ENCODE results near the gene TMEM31.

TMEM31 gene, protein sequence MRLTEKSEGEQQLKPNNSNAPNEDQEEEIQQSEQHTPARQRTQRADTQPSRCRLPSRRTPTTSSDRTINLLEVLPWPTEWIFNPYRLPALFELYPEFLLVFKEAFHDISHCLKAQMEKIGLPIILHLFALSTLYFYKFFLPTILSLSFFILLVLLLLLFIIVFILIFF

DNA sequence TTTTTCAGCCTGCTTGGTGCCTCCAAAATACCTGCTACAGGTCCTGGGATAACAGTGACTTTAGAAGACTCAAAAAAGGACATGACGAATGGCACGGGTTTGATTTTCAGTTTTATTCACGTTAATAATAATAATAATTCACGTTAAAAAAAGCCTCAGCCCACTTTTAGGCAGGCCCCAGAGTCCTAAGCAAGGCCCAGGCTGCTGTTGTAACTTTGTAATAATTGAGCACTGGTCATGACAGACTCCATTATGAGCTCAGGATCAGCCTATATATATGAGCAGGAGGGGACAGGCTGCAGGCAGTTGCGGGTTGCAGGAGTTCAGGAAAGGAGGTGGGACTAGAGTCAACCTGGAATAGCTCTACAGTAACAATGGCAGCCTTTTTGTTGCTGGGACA lies at the start of gene TMEM31:
TMEM31 (plus strand) TSS at position 301 of the 400 bp plus-strand sequence. CDS start 1,350 bp downstream, outside the sequence.
- Mint-ChIP-seq H3K4me1 (ENCODE audit: low read depth) (no peaks in the 10 kb centered on the region), H3K27ac (no peak within 1 kb of the TSS), H3K27me3 (no peaks in the 10 kb centered on the region), H3K9me3 (ENCODE audit: low read depth) (no peaks in the 10 kb centered on the region), H3K36me3 (no peaks in the 10 kb centered on the region), H3K4me3 (no peak within 1 kb of the TSS)

DNA sequence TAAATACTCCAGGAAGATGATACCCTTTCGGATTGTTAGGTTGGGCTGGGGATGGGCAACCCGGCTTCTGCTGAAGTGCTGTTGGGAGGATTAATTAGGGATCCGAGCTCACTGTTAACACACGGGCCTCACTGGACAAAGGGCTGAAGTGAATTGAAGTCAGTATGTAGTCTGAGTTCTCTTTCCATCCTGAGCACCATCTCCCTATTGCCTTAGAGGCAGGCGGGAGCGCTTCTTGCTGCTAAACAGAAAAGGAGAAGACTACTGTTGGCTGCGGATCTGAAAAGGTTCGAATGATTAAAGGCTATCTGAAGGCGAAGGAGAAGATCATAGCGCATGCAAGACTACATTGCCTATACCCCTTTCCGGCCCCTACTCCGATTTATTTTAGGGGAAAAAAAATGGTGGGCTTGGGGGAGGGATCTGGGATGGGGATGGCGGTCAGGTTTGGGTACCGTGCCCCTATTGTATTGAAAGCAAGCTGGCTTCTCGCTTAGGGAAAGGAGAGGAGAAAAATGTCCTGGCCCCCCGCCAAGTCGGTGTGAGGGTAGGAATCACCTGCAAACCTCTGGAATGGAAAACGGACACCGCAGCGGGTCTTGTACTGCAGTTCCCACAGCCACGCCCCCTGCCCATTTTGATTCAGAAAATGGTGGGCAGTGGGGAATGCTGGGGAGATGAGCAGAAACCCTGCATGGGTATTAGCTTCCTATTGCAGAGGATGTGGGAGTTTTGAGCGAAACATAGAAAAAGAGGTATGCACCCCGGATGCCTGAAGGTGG lies 46.5 kb upstream of the TMEM31 start:
- H3K4me1 Mint-ChIP-seq (ENCODE audit: low read depth) = peaks cover 2% of the 10 kb centered on the region

DNA sequence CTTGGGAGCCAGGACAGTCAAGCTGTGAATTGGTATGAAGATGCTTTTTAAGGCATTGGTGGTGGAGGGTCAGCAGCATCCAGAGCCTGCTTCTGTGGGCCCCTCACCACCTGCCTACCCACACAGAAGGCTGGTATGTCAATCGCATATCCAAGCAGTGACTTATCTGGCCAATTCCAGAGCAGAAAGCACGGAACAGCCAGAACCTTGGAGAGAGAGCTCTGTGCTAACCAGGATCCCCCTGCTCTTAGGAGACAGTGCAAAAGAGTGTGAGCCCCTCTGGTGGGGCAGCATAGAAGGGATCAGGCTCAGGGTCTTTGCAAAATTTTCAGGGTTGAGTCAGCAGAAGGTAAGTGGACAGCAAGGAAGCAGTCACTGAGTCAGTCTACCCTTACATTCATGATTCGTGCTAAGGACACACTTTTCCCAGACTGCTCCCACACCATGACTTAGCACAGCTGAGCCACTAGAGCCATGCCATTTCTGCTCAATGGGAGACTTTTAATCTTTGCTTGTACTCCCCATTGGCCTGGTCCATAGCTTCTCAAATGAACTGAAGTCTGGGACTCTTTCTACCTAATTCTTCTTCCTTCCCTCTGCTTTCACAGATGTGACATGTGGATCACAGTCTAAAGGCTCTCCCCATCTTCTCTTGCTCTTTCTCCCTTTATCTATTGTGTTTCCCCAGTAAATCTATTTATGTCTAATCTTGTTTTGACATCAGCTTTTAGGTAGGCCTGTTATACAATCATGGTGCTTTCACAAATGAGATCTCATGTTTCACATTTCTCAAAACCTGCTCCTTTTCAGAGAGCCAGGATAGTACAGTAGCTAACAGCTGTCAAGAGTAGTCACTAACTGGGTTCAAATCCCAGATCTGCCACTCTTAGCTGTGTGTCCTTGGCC lies 44.3 kb upstream of the TMEM31 start:
- peaks cover 2% of the 10 kb centered on the region for H3K27me3 Mint-ChIP-seq
- H3K4me1 Mint-ChIP-seq (ENCODE audit: low read depth) = peaks cover 2% of the 10 kb centered on the region
- no peaks in the 10 kb centered on the region for H3K36me3 Mint-ChIP-seq
- no peak overlapping the region for H3K27ac Mint-ChIP-seq
- H3K9me3 Mint-ChIP-seq (ENCODE audit: low read depth) = no peaks in the 10 kb centered on the region
- no peak overlapping the region for H3K4me3 Mint-ChIP-seq

More for the DNA sequence above, 46.5 kb upstream of the TMEM31 start:
- no peaks in the 10 kb centered on the region for H3K9me3 Mint-ChIP-seq (ENCODE audit: low read depth)
- H3K36me3 Mint-ChIP-seq = no peaks in the 10 kb centered on the region
- no peak overlapping the region for H3K4me3 Mint-ChIP-seq
- peaks cover 2% of the 10 kb centered on the region for H3K27me3 Mint-ChIP-seq
- no peak overlapping the region for H3K27ac Mint-ChIP-seq

DNA sequence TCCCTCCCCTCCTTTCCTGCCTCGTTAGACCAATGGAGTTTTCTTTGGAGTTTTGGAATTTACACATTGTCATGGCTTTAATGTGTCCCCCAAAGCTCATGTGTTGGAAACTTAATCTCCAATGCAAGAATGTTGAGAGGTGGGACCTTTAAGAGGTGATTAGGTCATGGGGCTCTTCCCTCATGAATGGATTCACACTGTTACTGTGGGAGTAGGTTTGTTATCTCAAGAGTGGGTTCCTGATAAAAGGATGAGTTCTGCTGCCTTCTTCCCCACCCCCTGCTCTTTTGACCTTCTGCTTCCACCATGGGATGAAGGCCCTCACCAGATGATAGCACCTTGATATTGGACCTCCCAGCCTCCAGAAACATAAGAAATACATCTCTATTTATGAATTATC lies 41.0 kb upstream of the TMEM31 start:
- Mint-ChIP-seq H3K36me3 (no peaks in the 10 kb centered on the region), H3K4me3 (no peak overlapping the region), H3K27me3 (no peaks in the 10 kb centered on the region), H3K27ac (no peak overlapping the region), H3K9me3 (ENCODE audit: low read depth) (no peaks in the 10 kb centered on the region), H3K4me1 (ENCODE audit: low read depth) (no peaks in the 10 kb centered on the region)

DNA sequence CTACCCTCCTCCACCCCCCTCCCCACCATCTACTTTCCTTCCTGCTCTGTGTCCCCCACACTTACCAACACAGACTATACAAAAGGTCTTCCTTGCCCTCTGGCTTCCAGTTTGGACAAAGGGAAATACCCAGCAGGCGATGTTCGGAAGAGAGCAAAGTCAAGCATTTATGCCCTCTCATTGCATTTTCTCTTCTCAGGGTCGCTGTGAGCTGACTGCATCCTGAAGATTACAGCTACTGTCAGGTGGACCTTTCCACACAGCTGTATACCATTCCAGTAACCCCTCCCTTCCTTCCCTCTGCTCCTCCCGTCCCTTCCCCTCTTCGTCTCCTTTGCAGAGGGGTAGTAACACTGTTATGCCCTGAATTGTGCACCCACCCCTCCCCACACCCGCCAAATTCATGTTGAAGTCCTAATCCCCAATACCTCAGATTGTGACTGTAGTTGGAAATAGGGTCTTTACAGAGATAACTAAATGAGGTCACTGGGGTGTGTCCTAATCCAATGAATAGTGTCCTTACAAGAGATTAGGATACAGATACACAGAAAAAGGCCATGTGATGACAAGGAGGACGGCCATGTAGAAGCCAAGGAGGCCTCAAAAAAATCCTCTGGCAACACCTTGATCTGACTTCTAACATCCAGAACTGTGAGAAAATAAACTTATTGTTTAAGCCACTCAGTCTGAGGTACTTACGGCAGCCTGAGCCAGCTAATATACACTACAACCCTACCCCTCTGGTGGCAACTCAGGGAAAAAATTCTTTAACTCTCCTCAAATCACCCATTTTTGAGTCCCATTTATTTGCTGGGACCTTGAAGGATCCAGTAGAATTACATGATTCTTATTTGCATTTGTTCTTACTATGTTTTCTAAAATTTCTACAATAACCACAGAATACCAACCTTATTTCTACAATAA lies 35.9 kb upstream of the TMEM31 start:
- no peaks in the 10 kb centered on the region for H3K9me3 Mint-ChIP-seq (ENCODE audit: low read depth)
- peaks cover 3% of the 10 kb centered on the region for H3K36me3 Mint-ChIP-seq
- H3K4me3 Mint-ChIP-seq = no peak overlapping the region
- peaks cover 7% of the 10 kb centered on the region for H3K4me1 Mint-ChIP-seq (ENCODE audit: low read depth)
- no peaks in the 10 kb centered on the region for H3K27me3 Mint-ChIP-seq
- H3K27ac Mint-ChIP-seq = no peak overlapping the region

DNA sequence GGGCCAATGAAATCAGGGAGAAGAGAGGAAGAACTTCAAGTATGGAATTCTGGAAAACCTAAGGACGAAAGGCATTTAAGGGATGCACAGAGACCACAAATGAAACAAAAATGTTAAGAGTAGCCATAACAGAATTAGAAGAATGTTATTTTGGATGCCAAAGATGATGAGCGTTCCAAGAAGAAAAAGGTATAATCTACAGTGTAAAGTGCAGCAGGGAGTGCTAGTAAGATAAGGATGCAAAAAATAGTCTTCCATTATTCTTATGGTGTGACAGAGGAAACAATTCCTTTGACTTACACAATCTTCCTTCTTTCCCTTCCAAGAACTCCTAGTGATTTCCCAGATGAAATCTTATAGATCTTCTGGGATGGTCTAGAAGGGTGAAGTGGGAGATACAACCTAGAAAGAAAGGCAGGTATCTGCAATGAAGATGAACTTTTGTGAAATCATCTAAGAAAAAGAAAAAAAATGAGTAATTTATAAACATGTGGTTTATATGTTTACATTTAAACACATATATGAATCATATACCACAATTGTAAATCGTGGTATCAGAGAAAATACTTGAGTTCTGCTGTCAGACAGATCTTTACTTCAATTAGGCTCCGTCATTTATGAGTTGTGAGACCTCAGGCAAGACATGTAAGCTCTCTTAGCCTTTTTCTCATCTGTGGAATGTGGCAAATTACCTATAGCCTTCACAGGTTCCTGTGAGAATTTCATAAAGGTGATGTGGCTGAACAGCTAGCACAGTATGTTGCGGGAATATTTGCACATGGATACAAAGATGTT lies 32.3 kb upstream of the TMEM31 start:
- no peaks in the 10 kb centered on the region for H3K9me3 Mint-ChIP-seq (ENCODE audit: low read depth)
- H3K4me1 Mint-ChIP-seq (ENCODE audit: low read depth) = peaks cover 7% of the 10 kb centered on the region
- H3K27me3 Mint-ChIP-seq = no peaks in the 10 kb centered on the region
- H3K4me3 Mint-ChIP-seq = no peak overlapping the region
- H3K27ac Mint-ChIP-seq = no peak overlapping the region
- peaks cover 3% of the 10 kb centered on the region for H3K36me3 Mint-ChIP-seq

DNA sequence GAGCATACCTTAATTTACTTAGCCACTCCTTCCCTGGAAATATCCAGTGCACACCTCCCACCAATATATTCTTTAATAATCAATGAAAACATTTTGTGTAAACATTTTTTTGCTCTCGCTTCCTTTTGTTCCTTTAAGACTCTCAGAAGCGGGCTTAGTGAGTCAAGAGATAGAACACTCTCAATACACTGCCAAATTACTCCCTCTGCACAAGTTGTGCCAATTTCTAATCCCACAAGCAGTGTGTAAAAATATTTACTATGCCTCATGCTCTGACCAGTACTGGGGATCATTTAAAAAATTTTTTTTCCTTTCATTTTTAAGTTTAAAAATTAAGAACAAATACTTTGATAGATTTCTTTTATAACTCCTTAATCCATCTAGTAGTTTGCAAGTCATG lies 29.3 kb upstream of the TMEM31 start:
- Mint-ChIP-seq H3K27ac (no peak overlapping the region), H3K36me3 (peaks cover 3% of the 10 kb centered on the region), H3K27me3 (no peaks in the 10 kb centered on the region), H3K4me3 (no peak overlapping the region), H3K4me1 (ENCODE audit: low read depth) (peaks cover 17% of the 10 kb centered on the region), H3K9me3 (ENCODE audit: low read depth) (no peaks in the 10 kb centered on the region)

DNA sequence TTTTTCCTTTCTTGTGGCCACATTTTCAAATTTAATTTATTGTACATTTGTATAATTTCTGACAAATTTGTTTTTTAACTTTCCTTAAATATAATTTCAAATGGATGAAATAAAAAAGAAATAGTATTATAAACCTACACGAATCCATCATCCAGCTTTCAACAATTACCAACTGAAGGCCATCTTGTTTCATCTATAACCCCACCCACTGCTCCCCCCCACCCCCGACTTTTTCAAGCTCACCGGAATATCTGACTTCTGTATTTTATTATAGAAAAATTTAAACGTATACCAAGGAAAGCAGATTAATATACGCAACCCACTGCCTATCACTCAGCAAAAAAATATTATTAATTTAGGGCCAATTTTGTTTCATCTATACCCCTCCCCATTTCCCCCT lies 25.3 kb upstream of the TMEM31 start:
- H3K27me3 Mint-ChIP-seq = no peaks in the 10 kb centered on the region
- peaks cover 14% of the 10 kb centered on the region for H3K4me1 Mint-ChIP-seq (ENCODE audit: low read depth)
- H3K9me3 Mint-ChIP-seq (ENCODE audit: low read depth) = no peaks in the 10 kb centered on the region
- H3K27ac Mint-ChIP-seq = peak overlapping the region; percentile 77
- no peaks in the 10 kb centered on the region for H3K36me3 Mint-ChIP-seq
- H3K4me3 Mint-ChIP-seq = no peak overlapping the region

DNA sequence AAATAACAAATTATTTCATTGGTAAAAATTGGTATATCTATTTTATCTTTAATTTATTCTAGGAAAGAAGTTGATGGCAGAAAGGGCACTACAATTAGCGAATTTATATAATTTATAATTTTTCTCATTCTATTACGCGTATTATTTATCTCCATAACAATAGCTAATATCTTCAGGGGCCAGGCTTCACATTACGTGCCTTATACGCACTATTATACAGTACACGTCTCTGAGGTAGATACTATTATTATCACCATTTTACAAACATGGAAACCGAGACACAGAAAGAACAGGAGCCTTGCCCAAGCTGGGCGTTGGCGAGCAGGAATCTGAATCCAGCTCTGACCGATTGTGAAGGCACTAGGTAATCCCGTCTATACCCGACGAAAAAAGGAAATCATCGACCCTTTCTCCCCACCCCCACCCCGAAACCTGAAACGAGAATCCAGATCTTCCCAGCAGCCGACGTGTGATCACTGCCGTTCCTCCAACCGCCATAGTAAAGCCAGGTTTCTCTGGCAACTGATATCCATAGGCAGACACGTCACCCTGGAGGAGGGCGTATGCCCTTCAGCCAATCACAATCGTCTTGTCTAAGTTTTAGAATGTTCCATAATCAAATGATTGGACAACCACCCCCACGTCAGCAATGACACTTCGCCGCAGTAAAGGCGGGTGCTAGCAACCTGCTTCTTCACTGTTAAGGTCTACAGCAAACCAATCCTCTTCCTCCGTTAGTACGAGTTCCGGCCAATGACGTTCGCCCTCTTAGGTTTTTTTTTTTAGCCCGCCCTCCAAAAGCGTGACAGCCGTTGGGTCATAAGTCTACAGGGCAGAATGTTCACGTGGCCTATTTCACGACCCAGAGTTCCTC lies 24.3 kb upstream of the TMEM31 start, which contains the start of gene MORF4L2:
MORF4L2 (minus strand) TSS at position 501 of the 874 bp plus-strand sequence. CDS start 9,672 bp downstream, outside the sequence.
- no peaks in the 10 kb centered on the region for H3K27me3 Mint-ChIP-seq
- H3K4me3 Mint-ChIP-seq = no peak within 1 kb of the TSS
- no peaks in the 10 kb centered on the region for H3K9me3 Mint-ChIP-seq (ENCODE audit: low read depth)
- no peaks in the 10 kb centered on the region for H3K36me3 Mint-ChIP-seq
- H3K27ac Mint-ChIP-seq = peak within 1 kb of the TSS; percentile 77
- H3K4me1 Mint-ChIP-seq (ENCODE audit: low read depth) = peaks cover 14% of the 10 kb centered on the region

DNA sequence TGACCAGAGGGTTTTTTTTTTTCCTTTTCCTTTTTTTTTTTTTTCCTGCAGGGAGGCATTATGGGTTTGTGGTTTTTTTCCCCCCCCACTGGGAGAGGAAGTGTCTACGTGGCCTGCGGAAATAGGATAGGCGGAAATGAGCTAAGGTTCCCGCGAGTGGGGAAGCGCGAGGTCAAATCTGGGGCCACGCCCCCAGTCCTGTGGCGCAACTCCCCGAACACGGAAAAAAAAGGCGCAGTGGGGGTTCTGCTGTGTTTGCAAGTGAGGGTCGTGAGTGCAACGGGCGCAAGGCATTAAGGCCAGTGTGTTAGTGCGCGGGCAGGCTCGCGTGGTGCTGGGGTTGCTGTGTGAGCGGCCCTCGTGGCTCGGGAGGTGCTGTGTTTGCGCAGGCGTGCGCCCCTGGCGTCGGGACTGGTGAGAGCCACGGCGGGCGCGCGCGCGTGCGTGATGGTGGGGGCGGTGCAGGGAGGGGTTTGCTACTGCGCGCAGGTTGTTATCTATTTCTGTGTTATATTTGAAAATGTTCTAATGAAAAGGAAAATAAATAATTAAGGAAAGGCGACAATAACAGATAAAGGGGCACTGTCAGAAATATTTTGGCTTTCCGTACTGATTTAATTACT lies 23.5 kb upstream of the TMEM31 start:
- H3K4me1 Mint-ChIP-seq (ENCODE audit: low read depth) = peaks cover 14% of the 10 kb centered on the region
- H3K27ac Mint-ChIP-seq = no peak overlapping the region
- H3K9me3 Mint-ChIP-seq (ENCODE audit: low read depth) = no peaks in the 10 kb centered on the region
- no peak overlapping the region for H3K4me3 Mint-ChIP-seq
- H3K27me3 Mint-ChIP-seq = no peaks in the 10 kb centered on the region
- peaks cover 2% of the 10 kb centered on the region for H3K36me3 Mint-ChIP-seq

DNA sequence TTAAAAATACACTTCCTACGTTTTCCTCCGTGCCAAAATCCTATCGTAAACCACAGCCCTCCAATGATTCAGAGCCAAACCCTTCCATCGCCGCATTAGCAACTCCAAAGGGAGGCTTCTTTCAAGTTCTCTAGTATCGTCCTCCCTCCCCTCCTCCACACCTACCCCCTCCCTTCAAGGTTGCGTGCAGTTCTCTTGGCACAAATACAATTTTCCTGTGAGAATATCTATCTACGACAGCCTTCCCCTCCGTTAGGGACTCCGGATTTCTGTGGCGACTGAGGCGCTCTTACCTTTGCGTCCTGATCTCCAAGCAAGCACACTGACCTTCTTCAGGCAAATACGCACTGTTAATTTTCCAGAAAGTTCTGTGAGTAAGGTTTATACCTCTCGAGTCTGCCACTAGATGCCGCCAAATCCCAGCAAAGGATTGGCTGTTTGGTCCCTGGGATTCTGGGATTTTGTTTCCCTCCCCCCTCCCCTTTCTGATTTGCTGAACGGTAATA lies 23.0 kb upstream of the TMEM31 start:
- peaks cover 2% of the 10 kb centered on the region for H3K36me3 Mint-ChIP-seq
- H3K27me3 Mint-ChIP-seq = no peaks in the 10 kb centered on the region
- H3K4me1 Mint-ChIP-seq (ENCODE audit: low read depth) = peaks cover 14% of the 10 kb centered on the region
- H3K4me3 Mint-ChIP-seq = no peak overlapping the region
- H3K9me3 Mint-ChIP-seq (ENCODE audit: low read depth) = no peaks in the 10 kb centered on the region
- H3K27ac Mint-ChIP-seq = no peak overlapping the region

DNA sequence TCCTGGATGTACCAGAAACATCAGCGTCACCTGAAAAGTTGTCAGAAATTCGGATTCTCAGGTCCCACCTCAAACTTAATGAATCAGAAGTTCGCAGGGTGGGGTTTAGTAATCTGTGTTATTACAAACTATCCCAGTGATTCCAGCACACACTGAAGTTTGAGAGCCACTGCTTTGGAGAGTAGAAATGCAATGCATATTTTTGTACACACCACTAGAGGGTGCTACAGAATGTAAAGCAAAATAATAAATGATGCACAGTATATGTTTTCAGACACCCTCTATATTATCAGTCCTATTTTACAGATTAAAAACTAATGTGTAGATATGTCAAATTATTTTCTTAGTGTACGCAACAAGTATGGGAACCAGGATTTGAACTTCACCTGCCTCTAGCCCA lies 21.8 kb upstream of the TMEM31 start:
- no peaks in the 10 kb centered on the region for H3K27me3 Mint-ChIP-seq
- H3K9me3 Mint-ChIP-seq (ENCODE audit: low read depth) = no peaks in the 10 kb centered on the region
- H3K36me3 Mint-ChIP-seq = peaks cover 2% of the 10 kb centered on the region
- H3K4me3 Mint-ChIP-seq = no peak overlapping the region
- H3K4me1 Mint-ChIP-seq (ENCODE audit: low read depth) = peaks cover 11% of the 10 kb centered on the region
- H3K27ac Mint-ChIP-seq = no peak overlapping the region
